HepG2 (cell line): Measurements from ENCODE around the gene CHMP4B. TPM values are rescaled to one million over a fixed set of nuclear protein-coding genes. Genes with fewer than 3 reads are reported as not detected.

Experiments used
- ATF1 ChIP-seq: IDR thresholded peaks from 2 replicates; pipeline ENCODE4 v1.6.1; 2016; ENCODE audit warnings: mild to moderate bottlenecking, control low read depth
- KDM5A ChIP-seq: fragments of 200-600 bp; sonication (generic); IDR thresholded peaks from 2 replicates; pipeline ENCODE4 v1.7.0; 2018; ENCODE audit warnings: antibody characterized with exemption, mild to moderate bottlenecking, low read length, borderline replicate concordance
- KLF15 ChIP-seq: sonication (generic); formaldehyde crosslinking; IDR thresholded peaks from 2 replicates; pipeline ENCODE4 v1.8.1; 2023; ENCODE audit warnings: borderline replicate concordance, mild to moderate bottlenecking, inconsistent platforms, missing genetic modification reagents, mixed read lengths
- REPIN1 ChIP-seq: sonication (generic); formaldehyde crosslinking; IDR thresholded peaks from 2 replicates; pipeline ENCODE4 v1.8.0; 2022; ENCODE audit warnings: missing genetic modification reagents, low read depth, mild to moderate bottlenecking, borderline replicate concordance
- TBP ChIP-seq: sonication (generic); formaldehyde crosslinking; IDR thresholded peaks from 2 replicates; pipeline ENCODE4 v1.5.0; 2020; ENCODE audit warnings: missing genetic modification reagents
- ZNF256 ChIP-seq: sonication (generic); formaldehyde crosslinking; conservative IDR thresholded peaks from 2 replicates; pipeline ENCODE4 v1.4.0; 2020; ENCODE audit warnings: missing genetic modification reagents
- ZNF264 ChIP-seq: sonication (generic); formaldehyde crosslinking; IDR thresholded peaks from 2 replicates; pipeline ENCODE4 v1.4.0; 2020; ENCODE audit warnings: missing genetic modification reagents
- ZNF34 ChIP-seq: sonication (generic); formaldehyde crosslinking; IDR thresholded peaks from 2 replicates; pipeline ENCODE4 v1.4.0; 2020; ENCODE audit warnings: mild to moderate bottlenecking, missing genetic modification reagents, borderline replicate concordance
- ZNF687 ChIP-seq: sonication (generic); formaldehyde crosslinking; IDR thresholded peaks from 2 replicates; pipeline ENCODE4 v1.5.1; 2020; ENCODE audit warnings: mild to moderate bottlenecking, missing genetic modification reagents, moderate library complexity
- ZNF773 ChIP-seq: sonication (generic); formaldehyde crosslinking; IDR thresholded peaks from 2 replicates; pipeline ENCODE4 v1.4.0; 2020; ENCODE audit warnings: missing genetic modification reagents, borderline replicate concordance
- ZSCAN25 ChIP-seq: sonication (generic); formaldehyde crosslinking; IDR thresholded peaks from 2 replicates; pipeline ENCODE4 v1.8.0; 2022; ENCODE audit warnings: mild to moderate bottlenecking, missing genetic modification reagents
- polyA plus RNA-seq, 8 experiments: library from polyadenylated mRNA; depleted of rRNA in 3 of 8; stranded (reverse) in 7 of 8; unstranded in 1 of 8; fragments of >200 nt; fragmentation: Illumina TruSeq in 4 of 8; extraction: Trizol in 4 of 8; gene quantifications; 2 replicates each; pipeline versions ENCODE4 v1.2.1 to v1.2.3, GENCODE V29; 2011 to 2016; ENCODE audit warnings: low read depth in 4 of 8, missing spikeins in 1 of 8, mixed read lengths in 1 of 8; ENCODE audit not compliant: insufficient read depth in 1 of 8
- total RNA-seq, 5 experiments: library from RNA; depleted of rRNA; stranded (reverse); fragments of >200 nt; fragmentation: Illumina TruSeq; extraction: Trizol; gene quantifications; 2 replicates each; pipeline ENCODE4 v1.2.3, GENCODE V29; 2016; ENCODE audit warnings: low read depth in 1 of 5
- TF ChIP-seq, protein P1 (sequence below): sonication (generic); formaldehyde crosslinking; IDR thresholded peaks from 2 replicates; pipeline ENCODE4 v1.5.0; 2020; ENCODE audit warnings: missing genetic modification reagents

CHMP4B gene
- total and polyA plus RNA-seq, 2 of the 13 experiments (the other 11 are each of a cell fraction or from before 2014, with no cell fraction given): 40.1 to 45.6 TPM

GRCh38 chr20:33894798-33895197 lies 83.7 kb downstream of the CHMP4B start (continued):
- TF ChIP-seq ZNF687 (no peak), ZNF34 (CRISPR knock-in tag) (no peak), KDM5A (no peak), TBP (CRISPR knock-in tag) (no peak), KLF15 (CRISPR knock-in tag) (no peak), ZSCAN25 (CRISPR knock-in tag) (no peak), ZNF264 (no peak), ATF1 (CRISPR knock-in tag) (no peak), ZNF256 (CRISPR knock-in tag) (no peak), ZNF773 (CRISPR knock-in tag) (no peak), REPIN1 (CRISPR knock-in tag) (no peak)
- TF ChIP-seq, protein P1, sequence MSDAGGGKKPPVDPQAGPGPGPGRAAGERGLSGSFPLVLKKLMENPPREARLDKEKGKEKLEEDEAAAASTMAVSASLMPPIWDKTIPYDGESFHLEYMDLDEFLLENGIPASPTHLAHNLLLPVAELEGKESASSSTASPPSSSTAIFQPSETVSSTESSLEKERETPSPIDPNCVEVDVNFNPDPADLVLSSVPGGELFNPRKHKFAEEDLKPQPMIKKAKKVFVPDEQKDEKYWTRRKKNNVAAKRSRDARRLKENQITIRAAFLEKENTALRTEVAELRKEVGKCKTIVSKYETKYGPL: no peak
